GM12872 (cell line): ENCODE data around the gene PTH1R.
A peak's percentile ranks its signal among the peaks of the same experiment; 100 is the strongest.

Experiments
- TF ChIP-seq, protein P1 (sequence below): IDR thresholded peaks from 3 replicates; pipeline ENCODE4 v1.5.1; 2011; ENCODE audit warnings: low read depth, mild to moderate bottlenecking, low read length, moderate library complexity; ENCODE audit not compliant: insufficient read depth

The PTH1R gene

DNA sequence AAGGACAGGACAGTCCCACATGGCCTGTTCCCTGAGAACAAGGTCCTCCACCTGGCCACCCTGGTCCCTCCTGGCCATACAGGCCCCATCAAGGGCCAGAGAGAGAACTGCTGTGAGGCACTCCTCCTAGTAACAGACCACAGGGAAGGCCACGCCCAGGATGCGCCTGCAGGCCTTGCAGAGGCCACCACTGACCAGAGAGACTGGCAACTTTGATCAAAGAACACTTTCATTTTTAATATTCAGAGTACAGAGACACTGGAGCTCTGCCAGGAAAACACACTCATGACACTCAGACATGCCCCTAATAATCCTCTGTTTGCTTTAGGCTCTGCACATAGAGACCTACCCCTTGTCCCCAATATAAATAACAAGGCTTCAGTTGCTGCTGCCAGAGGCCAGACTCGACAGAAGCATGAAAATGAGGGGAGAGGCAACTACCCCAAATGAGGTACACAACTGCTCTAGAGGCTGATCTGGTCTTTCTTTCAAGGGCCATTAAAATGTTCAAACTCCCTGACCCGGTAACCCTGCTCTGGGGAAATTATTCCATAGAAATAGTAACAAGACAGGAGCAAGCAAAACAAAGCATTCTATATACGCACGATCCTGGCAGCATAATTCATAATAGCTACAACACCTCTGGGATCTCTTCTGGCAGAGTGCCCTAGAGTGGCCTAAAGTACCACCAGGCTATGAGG, 54.3 kb downstream of the PTH1R start:
- TF ChIP-seq, protein P1, sequence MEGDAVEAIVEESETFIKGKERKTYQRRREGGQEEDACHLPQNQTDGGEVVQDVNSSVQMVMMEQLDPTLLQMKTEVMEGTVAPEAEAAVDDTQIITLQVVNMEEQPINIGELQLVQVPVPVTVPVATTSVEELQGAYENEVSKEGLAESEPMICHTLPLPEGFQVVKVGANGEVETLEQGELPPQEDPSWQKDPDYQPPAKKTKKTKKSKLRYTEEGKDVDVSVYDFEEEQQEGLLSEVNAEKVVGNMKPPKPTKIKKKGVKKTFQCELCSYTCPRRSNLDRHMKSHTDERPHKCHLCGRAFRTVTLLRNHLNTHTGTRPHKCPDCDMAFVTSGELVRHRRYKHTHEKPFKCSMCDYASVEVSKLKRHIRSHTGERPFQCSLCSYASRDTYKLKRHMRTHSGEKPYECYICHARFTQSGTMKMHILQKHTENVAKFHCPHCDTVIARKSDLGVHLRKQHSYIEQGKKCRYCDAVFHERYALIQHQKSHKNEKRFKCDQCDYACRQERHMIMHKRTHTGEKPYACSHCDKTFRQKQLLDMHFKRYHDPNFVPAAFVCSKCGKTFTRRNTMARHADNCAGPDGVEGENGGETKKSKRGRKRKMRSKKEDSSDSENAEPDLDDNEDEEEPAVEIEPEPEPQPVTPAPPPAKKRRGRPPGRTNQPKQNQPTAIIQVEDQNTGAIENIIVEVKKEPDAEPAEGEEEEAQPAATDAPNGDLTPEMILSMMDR, result no peak

DNA sequence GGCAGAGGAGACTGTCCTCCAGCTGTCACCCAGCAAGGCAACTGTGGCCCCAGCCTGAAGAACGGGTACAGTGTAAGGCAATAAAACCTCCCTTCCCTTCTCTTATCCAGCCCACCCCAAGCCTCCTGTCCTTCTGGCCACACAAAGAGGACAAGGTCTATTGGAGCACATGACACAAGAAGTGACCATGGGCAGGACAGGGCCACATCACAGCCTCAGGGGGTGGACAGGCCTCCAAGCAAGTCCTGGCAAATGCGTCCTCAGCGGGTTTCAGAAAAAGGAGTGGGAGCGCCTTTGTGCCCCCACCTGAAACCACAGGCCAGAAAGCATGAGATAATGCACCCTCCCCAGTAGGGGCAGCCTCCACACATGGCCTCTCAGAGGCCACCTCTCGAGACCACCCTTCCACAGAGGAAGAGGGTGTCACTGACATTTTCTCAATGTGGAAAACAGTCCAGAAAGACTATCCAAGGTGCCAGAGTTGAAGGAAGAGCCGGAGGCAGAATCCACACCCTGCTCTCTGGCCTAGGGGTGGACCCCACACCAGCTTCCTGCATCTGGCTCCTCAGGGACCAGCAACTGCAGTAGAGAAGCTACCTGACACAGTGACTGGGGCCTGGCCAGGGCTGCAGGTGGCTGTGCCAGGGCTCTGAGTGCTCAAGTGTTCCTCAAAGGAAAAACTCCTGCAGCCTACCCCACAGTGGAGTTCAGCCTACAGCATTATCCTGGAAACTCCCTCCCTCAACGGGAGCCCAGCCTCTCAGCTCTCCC, 55.1 kb downstream of the PTH1R start:
- TF ChIP-seq, protein P1, result peak; percentile 39; the same call in 1 of the 3 replicates

DNA sequence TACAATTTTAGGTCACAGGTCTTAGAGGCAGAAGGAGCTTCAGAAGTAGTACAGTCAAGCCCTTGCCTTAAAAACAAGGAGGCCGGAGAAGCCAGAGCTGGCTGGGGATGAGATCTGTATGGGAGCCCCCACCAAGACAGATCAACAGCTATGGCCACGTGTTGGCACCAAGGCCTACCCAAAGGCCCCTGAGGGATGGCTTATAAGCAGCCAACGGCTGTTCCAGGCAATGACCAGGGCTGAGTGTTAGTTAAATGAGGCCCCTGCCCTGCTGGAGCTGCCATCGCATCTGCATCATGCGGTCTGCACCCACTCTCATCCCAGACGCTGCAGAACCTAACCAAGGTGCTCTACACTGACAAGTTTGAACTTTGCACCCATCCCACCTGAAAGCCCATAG, 55.7 kb downstream of the PTH1R start:
- TF ChIP-seq, protein P1, result no peak

DNA sequence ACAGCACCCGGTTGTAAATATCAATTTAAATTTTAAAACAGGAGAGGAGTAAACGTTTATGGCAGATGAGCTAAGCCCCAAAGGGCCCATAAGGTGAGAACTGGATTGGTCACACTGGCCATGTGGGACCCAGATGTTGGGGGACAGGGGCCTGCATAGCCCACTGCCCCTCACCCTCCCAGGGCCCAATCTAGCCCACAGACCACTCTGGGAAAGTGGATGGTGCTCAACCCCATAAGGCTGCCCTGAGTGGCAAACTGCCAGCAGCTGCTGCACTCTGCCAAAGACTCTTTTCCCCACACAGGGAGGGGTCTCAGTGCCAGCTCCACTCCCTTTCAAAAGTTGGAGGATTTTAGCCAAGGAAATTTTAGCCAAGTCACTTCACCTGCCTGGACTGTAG, 56.6 kb downstream of the PTH1R start:
- TF ChIP-seq, protein P1, result no peak

DNA sequence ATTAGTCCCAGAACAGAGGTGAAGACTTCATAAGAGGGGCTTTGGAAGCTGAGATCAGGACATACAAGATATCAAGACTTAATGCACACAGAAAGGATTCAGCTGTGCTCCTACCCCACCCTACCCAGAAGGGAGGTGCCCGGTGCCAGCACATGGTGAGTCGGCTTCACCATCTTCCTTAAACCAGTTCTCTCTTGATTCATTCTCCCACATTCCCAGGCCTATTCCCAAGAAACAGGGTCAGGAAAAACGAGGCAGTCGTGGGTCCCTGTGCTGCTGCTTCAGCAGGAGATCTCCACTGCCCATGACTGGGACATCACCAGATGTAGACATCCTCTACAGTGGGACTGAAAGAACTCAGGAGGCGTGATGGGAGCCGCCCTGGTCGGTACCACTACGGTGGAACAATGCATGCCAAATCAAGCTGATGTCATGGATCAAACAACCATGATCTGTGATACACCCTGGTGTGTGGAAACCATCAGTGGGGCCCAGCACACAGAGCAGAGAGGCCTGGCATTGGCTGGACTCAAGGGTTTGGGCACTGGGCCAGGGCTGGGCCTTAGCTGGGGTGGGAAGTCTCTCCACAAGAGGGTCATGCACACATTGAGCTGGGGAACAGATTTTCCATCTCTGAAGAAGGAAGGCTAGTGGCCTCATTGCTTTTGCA, 57.1 kb downstream of the PTH1R start:
- TF ChIP-seq, protein P1, result no peak

DNA sequence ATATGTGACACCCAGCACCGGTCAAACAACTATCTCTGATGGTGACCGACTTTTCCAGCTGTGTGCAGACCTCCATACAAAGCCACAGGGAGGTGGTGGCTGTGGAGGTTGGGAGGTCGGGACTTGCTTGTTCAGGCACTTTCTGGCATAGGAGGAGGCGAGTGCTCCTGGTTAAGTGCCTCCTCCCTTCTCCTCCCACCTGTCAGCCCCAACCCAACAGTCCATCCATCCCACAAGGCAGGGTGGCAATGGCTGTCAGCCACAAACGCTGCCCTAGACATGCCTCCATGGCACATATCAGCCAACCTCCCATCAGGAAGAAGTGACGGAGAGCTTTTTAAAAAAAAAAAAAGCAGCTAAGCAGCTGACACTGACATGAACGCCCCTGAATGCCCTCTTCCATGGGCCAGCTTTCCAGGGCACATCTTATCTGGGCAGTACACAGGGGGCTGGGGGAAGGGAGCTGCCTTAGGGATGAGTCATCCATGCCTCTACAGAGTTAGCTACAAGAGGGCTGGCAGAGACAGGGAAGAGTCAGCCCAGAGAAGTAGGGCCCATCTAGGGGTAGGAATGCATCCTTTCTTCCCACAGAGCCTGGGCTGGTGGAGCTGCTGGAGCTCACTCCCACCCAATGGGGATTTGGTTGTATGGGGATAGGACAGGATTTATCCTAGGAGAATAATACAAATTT, 57.8 kb downstream of the PTH1R start:
- TF ChIP-seq, protein P1, result no peak
